AG08396 (cell line): Measurements from ENCODE around the gene RNASE11.
"Not testable (repeated sequence)": the region's sequence is repeated elsewhere in the genome, so short reads cannot be mapped to it uniquely, and the experiment has no call there.

Experiments
- DNase-seq: peaks from one replicate; pipeline ENCODE4 v3.0.0; 2012; ENCODE audit warnings: low spot score, mixed read lengths

RNASE11 gene

GRCh38 chr14:20614038-20614840 is 26.4 kb upstream of the RNASE11 start:
- no peak for DNase-seq

GRCh38 chr14:20613094-20614037 is 25.6 kb upstream of the RNASE11 start:
- peak; percentile 85 for DNase-seq

- DNase-seq, result no peak
Observed at GRCh38 chr14:20612403-20612802, 24.6 kb upstream of the RNASE11 start.

GRCh38 chr14:20611277-20611676 is 23.5 kb upstream of the RNASE11 start:
- no peak for DNase-seq

- peak; percentile 75 for DNase-seq
Observed at GRCh38 chr14:20610002-20610765, 22.4 kb upstream of the RNASE11 start.

GRCh38 chr14:20609215-20610001 is 21.6 kb upstream of the RNASE11 start:
- peak; percentile 80 for DNase-seq

- DNase-seq, result no peak
Observed at GRCh38 chr14:20608383-20609110, 20.7 kb upstream of the RNASE11 start.

GRCh38 chr14:20607617-20608016 is 19.8 kb upstream of the RNASE11 start:
- DNase-seq, result no peak

GRCh38 chr14:20606902-20607242 is 19.1 kb upstream of the RNASE11 start:
- DNase-seq, result no peak

- peak; percentile 42 for DNase-seq
Observed at GRCh38 chr14:20606190-20606901, 18.5 kb upstream of the RNASE11 start.

- DNase-seq, result no peak
Observed at GRCh38 chr14:20603813-20604690, 16.3 kb upstream of the RNASE11 start.

- DNase-seq, result no peak
Observed at GRCh38 chr14:20602583-20602982, 14.8 kb upstream of the RNASE11 start.

GRCh38 chr14:20601522-20601921 is 13.7 kb upstream of the RNASE11 start:
- DNase-seq, result no peak

- DNase-seq, result no peak
Observed at GRCh38 chr14:20597108-20597507, 9.3 kb upstream of the RNASE11 start.

GRCh38 chr14:20595726-20596125 is 7.9 kb upstream of the RNASE11 start:
- not testable (repeated sequence) for DNase-seq

- no peak for DNase-seq
Observed at GRCh38 chr14:20592574-20592973, 4.8 kb upstream of the RNASE11 start.

- DNase-seq, result no peak
Observed at GRCh38 chr14:20591235-20591634, 3.4 kb upstream of the RNASE11 start, which contains the start of gene RNASE12. RNASE12 (minus strand) TSS chr14:20591376; CDS start chr14:20590723, 653 bp downstream.

GRCh38 chr14:20583908-20584307 is 3.9 kb downstream of the RNASE11 start:
- no peak for DNase-seq

- DNase-seq, result no peak
Observed at GRCh38 chr14:20583142-20583541, 4.7 kb downstream of the RNASE11 start.
